ENCODE measurements around the gene CSTB.

The CSTB gene

GRCh38 chr21:43815107-43815613 lies 39.1 kb upstream of the CSTB start:
- no peak overlapping the region for H3K27ac ChIP-seq
- no peaks in the 10 kb centered on the region for H3K36me3 ChIP-seq
- peaks cover 22% of the 10 kb centered on the region for H3K27me3 ChIP-seq
- no peak for TF ChIP-seq CTCF (IDR thresholded peaks at IDR 0.05)
- H3K4me1 ChIP-seq (ENCODE audit: control insufficient read depth in 1 of 2, insufficient read depth in 1 of 2, low read depth in 1 of 2, low read length in 1 of 2) = peaks cover 25 to 35% of the 10 kb centered on the region in 2 experiments
- H3K4me3 ChIP-seq (ENCODE audit: low read depth in 1 of 2, low read length in 1 of 2) = no peak overlapping the region
- no peaks in the 10 kb centered on the region for H3K9me3 ChIP-seq

- Histone ChIP-seq H3K27me3 (peaks cover 22% of the 10 kb centered on the region), H3K9me3 (no peaks in the 10 kb centered on the region), H3K4me1 (ENCODE audit: control insufficient read depth in 1 of 2, insufficient read depth in 1 of 2, low read depth in 1 of 2, low read length in 1 of 2) (peaks cover 25 to 35% of the 10 kb centered on the region in 2 experiments), H3K27ac (no peak overlapping the region), H3K4me3 (ENCODE audit: low read depth in 1 of 2, low read length in 1 of 2) (no peak overlapping the region), H3K36me3 (no peaks in the 10 kb centered on the region)
- TF ChIP-seq CTCF (IDR thresholded peaks at IDR 0.05) = no peak
These were observed 38.4 kb upstream of the CSTB start for GRCh38 chr21:43814215-43815106.

GRCh38 chr21:43813656-43813980 lies 37.5 kb upstream of the CSTB start:
- Histone ChIP-seq H3K4me3 (ENCODE audit: low read depth in 1 of 2, low read length in 1 of 2) (no peak overlapping the region), H3K27me3 (peaks cover 22% of the 10 kb centered on the region), H3K27ac (no peak overlapping the region), H3K36me3 (no peaks in the 10 kb centered on the region), H3K9me3 (no peaks in the 10 kb centered on the region), H3K4me1 (ENCODE audit: control insufficient read depth in 1 of 2, insufficient read depth in 1 of 2, low read depth in 1 of 2, low read length in 1 of 2) (peaks cover 25 to 35% of the 10 kb centered on the region in 2 experiments)
- TF ChIP-seq CTCF (IDR thresholded peaks at IDR 0.05) = no peak

GRCh38 chr21:43812957-43813655 lies 37.0 kb upstream of the CSTB start:
- Histone ChIP-seq H3K4me1 (ENCODE audit: control insufficient read depth in 1 of 2, insufficient read depth in 1 of 2, low read depth in 1 of 2, low read length in 1 of 2) (peaks cover 21 to 31% of the 10 kb centered on the region in 2 experiments), H3K27ac (no peak overlapping the region), H3K9me3 (no peaks in the 10 kb centered on the region), H3K36me3 (no peaks in the 10 kb centered on the region), H3K4me3 (ENCODE audit: low read depth in 1 of 2, low read length in 1 of 2) (no peak overlapping the region), H3K27me3 (peaks cover 22% of the 10 kb centered on the region)
- TF ChIP-seq CTCF (IDR thresholded peaks at IDR 0.05) = no peak

GRCh38 chr21:43812139-43812821 lies 36.2 kb upstream of the CSTB start:
- H3K9me3 ChIP-seq = no peaks in the 10 kb centered on the region
- H3K36me3 ChIP-seq = no peaks in the 10 kb centered on the region
- H3K27me3 ChIP-seq = peaks cover 22% of the 10 kb centered on the region
- no peak overlapping the region for H3K27ac ChIP-seq
- peaks cover 14 to 24% of the 10 kb centered on the region in 2 experiments for H3K4me1 ChIP-seq (ENCODE audit: control insufficient read depth in 1 of 2, insufficient read depth in 1 of 2, low read depth in 1 of 2, low read length in 1 of 2)
- H3K4me3 ChIP-seq (ENCODE audit: low read depth in 1 of 2, low read length in 1 of 2) = peak overlapping the region in 1 of 2 experiments; percentile 49
- TF ChIP-seq CTCF (IDR thresholded peaks at IDR 0.05) = no peak
